Smooth muscle cell (in vitro differentiated cells): ENCODE data around the gene CNTN2. TPM values are rescaled to one million over a fixed set of nuclear protein-coding genes. Genes with fewer than 3 reads are reported as not detected.

Experiments
- DNase-seq: peaks from one replicate; lab custom pipeline; 2025; ENCODE audit not compliant: unreplicated experiment; lab: John Stamatoyannopoulos, UW
- H2AFZ ChIP-seq: fragments of 200-600 bp; sonication (generic); 2 replicates; pipeline ENCODE4 v1.6.0; 2016; ENCODE audit warnings: antibody characterized with exemption, low read depth, mild to moderate bottlenecking
- H3F3A ChIP-seq: fragments of 200-600 bp; sonication (generic); 2 replicates; pipeline ENCODE4 v1.6.0; 2017; ENCODE audit warnings: antibody characterized with exemption, low read depth
- H3K27ac ChIP-seq: fragments of 200-600 bp; sonication (generic); 2 replicates; pipeline ENCODE4 v1.5.1; 2016; ENCODE audit warnings: low read depth, mild to moderate bottlenecking
- H3K27me3 ChIP-seq: fragments of 200-600 bp; sonication (generic); 2 replicates; pipeline ENCODE4 v1.6.1; 2016; ENCODE audit warnings: low read depth, mild to moderate bottlenecking
- H3K36me3 ChIP-seq: fragments of 200-600 bp; sonication (generic); 2 replicates; pipeline ENCODE4 v1.5.1; 2016; ENCODE audit warnings: low read depth
- H3K4me1 ChIP-seq: fragments of 200-600 bp; sonication (generic); 2 replicates; pipeline ENCODE4 v1.5.1; 2016; ENCODE audit warnings: low read depth
- H3K4me2 ChIP-seq: fragments of 200-600 bp; sonication (generic); 2 replicates; pipeline ENCODE4 v1.6.0; 2016; ENCODE audit warnings: mild to moderate bottlenecking
- H3K4me3 ChIP-seq: fragments of 200-600 bp; sonication (generic); 2 replicates; pipeline ENCODE4 v1.5.1; 2016; ENCODE audit warnings: mild to moderate bottlenecking
- H3K79me2 ChIP-seq: fragments of 200-600 bp; sonication (generic); 2 replicates; pipeline ENCODE4 v1.6.0; 2016; ENCODE audit warnings: low read depth, mild to moderate bottlenecking
- H3K9ac ChIP-seq: fragments of 200-600 bp; sonication (generic); 2 replicates; pipeline ENCODE4 v1.6.0; 2016; ENCODE audit warnings: low read depth
- H3K9me3 ChIP-seq: fragments of 200-600 bp; sonication (generic); replicated peaks from 2 replicates; pipeline ENCODE4 v1.5.1; 2016; ENCODE audit warnings: low read depth
- H4K20me1 ChIP-seq: fragments of 200-600 bp; sonication (generic); 2 replicates; pipeline ENCODE4 v1.6.0; 2016; ENCODE audit warnings: low read depth
- whole genome bisulfite sequencing: methylation state at CpG from one replicate; pipeline ENCODE4 v1.1.7; 2016; ENCODE audit warnings: low lambda C conversion rate; 5-methylcytosine and 5-hydroxymethylcytosine counted together
- polyA plus RNA-seq: library from polyadenylated mRNA; unstranded; fragments of >200 nt; fragmentation: Nextera tagmentation; extraction: Ambion mirVana; gene quantifications from 2 replicates; pipeline ENCODE4 v1.2.1, GENCODE V29; 2016
- total RNA-seq: library from RNA; depleted of rRNA; stranded (reverse); fragments of >200 nt; gene quantifications from 2 replicates; pipeline ENCODE4 v1.2.3, GENCODE V29; 2014
- TF ChIP-seq, protein P1 (sequence below): fragments of 200-600 bp; sonication (generic); IDR thresholded peaks from 2 replicates; pipeline ENCODE4 v1.5.1; 2017; ENCODE audit warnings: borderline replicate concordance, mild to moderate bottlenecking, antibody characterized with exemption; ENCODE audit not compliant: insufficient read depth, poor library complexity, severe bottlenecking

Gene CNTN2
- total and polyA plus RNA-seq, 2 experiments from 2014 or later, result not detected

DNA sequence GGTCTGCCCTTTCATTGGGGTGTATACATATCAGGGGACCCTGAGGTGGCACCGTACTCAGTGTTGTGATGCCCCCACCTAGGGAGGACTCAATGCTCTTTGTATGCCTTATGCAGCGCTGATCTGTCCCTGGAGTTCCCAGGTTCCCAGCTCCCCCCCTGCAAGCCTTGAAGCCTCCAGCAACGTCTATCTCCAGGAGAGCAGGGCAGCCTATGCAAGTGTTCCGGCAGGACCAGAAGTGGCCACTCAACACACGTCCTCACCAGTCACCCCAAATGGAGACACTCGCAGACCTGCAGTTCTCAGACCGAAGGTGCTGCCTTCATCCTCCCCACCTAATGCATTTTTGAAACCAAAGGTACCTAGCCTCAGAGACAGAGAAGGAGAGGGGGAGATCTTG is 25.2 kb upstream of the CNTN2 start:
- Histone ChIP-seq H3K27me3 (peaks cover 12% of the 10 kb centered on the region), H3K36me3 (no peaks in the 10 kb centered on the region), H3K27ac (no peak overlapping the region), H3K9ac (no peak overlapping the region), H3K4me1 (peaks cover 14% of the 10 kb centered on the region), H3K9me3 (no peaks in the 10 kb centered on the region), H3K4me2 (no peak overlapping the region), H4K20me1 (no peaks in the 10 kb centered on the region), H3K79me2 (no peaks in the 10 kb centered on the region), H2AFZ (no peak overlapping the region), H3F3A (no peaks in the 10 kb centered on the region), H3K4me3 (no peak overlapping the region)
- TF ChIP-seq, protein P1, sequence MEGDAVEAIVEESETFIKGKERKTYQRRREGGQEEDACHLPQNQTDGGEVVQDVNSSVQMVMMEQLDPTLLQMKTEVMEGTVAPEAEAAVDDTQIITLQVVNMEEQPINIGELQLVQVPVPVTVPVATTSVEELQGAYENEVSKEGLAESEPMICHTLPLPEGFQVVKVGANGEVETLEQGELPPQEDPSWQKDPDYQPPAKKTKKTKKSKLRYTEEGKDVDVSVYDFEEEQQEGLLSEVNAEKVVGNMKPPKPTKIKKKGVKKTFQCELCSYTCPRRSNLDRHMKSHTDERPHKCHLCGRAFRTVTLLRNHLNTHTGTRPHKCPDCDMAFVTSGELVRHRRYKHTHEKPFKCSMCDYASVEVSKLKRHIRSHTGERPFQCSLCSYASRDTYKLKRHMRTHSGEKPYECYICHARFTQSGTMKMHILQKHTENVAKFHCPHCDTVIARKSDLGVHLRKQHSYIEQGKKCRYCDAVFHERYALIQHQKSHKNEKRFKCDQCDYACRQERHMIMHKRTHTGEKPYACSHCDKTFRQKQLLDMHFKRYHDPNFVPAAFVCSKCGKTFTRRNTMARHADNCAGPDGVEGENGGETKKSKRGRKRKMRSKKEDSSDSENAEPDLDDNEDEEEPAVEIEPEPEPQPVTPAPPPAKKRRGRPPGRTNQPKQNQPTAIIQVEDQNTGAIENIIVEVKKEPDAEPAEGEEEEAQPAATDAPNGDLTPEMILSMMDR, result no peak
- 86% methylated on average over 7 of the region's 7 CpGs for WGBS
- DNase-seq, result no peak

DNA sequence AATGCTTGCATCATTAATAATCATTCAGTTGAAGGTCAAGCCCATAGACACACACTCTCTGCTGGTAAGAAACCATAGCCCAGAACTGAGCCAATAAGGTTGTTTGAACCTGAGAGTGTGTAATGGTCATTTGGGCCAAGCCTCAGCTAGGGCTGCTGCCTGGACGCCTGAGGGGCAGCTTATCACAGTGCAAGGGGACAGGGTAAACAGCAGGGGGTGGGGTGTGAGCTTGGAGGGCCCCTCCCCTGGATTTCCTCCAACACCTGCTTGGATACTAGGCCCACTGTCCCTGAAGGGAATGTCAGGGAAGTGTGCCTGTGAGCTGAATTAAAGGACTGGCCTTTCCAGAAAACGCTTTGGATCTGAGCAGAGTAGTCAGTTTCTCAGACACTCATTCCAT is 24.6 kb upstream of the CNTN2 start:
- Histone ChIP-seq H2AFZ (no peak overlapping the region), H3K27ac (no peak overlapping the region), H3K9me3 (no peaks in the 10 kb centered on the region), H3K4me3 (no peak overlapping the region), H3K27me3 (peaks cover 12% of the 10 kb centered on the region), H3K36me3 (no peaks in the 10 kb centered on the region), H3K79me2 (no peaks in the 10 kb centered on the region), H3F3A (no peaks in the 10 kb centered on the region), H3K4me1 (peaks cover 12% of the 10 kb centered on the region), H3K4me2 (no peak overlapping the region), H4K20me1 (no peaks in the 10 kb centered on the region), H3K9ac (no peak overlapping the region)
- 79% methylated on average over 2 of the region's 2 CpGs for WGBS
- no peak for DNase-seq
- TF ChIP-seq, protein P1, result no peak

DNA sequence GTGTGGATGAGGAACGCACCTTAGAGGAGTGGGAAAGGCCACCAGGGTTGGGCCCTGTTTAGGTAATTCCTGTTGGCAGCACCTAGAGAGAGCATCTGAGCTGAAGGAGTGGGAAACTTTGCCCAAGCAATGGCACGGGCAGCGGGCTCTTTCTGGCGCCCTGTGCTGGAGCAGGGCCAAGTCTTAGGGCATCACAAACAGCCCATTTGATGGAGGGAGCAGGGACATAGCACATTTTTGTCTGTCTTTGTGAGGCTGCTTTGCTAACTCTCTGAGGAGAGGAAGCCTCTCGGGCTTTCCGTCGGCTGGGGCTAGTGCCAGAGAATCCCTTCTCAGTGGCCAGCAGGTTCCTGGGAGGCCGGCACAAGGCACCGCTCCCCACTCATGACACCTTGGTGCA is 22.5 kb upstream of the CNTN2 start:
- no peak for DNase-seq
- H3F3A ChIP-seq, result no peaks in the 10 kb centered on the region
- TF ChIP-seq, protein P1, result no peak
- peaks cover 12% of the 10 kb centered on the region for H3K27me3 ChIP-seq
- no peaks in the 10 kb centered on the region for H3K9me3 ChIP-seq
- H3K9ac ChIP-seq, result no peak overlapping the region
- H3K36me3 ChIP-seq, result no peaks in the 10 kb centered on the region
- H4K20me1 ChIP-seq, result no peaks in the 10 kb centered on the region
- no peaks in the 10 kb centered on the region for H3K79me2 ChIP-seq
- H3K27ac ChIP-seq, result no peak overlapping the region
- H3K4me2 ChIP-seq, result no peak overlapping the region
- WGBS, result 95% methylated on average over 9 of the region's 9 CpGs
- H2AFZ ChIP-seq, result no peak overlapping the region
- H3K4me1 ChIP-seq, result peaks cover 3% of the 10 kb centered on the region
- H3K4me3 ChIP-seq, result no peak overlapping the region

DNA sequence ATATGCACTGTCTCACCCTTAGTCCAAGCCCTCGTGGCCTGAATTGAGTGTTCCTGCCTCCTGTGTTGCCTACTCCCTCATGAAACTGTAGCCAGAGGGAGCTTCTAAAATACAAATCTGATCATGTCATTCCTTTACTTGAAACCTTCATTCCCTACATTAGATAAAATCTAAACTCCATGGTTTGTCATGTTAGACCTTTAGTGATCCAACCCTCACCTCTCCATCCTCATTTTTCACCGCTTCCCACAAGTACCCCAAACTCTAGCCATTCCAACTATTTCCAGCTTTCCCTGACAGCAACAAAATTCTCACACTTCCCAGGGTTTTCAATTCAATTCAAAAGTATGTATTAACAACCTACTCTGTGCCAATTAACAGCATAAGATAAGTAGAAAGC is 18.3 kb upstream of the CNTN2 start:
- no peak overlapping the region for H2AFZ ChIP-seq
- H3K4me1 ChIP-seq, result peaks cover 25% of the 10 kb centered on the region
- no peak overlapping the region for H3K4me2 ChIP-seq
- no peaks in the 10 kb centered on the region for H3K79me2 ChIP-seq
- no peak for DNase-seq
- no peaks in the 10 kb centered on the region for H3K36me3 ChIP-seq
- H3K27me3 ChIP-seq, result peaks cover 14% of the 10 kb centered on the region
- TF ChIP-seq, protein P1, result no peak
- H3K27ac ChIP-seq, result no peak overlapping the region
- WGBS, result 96% methylated on average over 2 of the region's 2 CpGs
- H3F3A ChIP-seq, result no peaks in the 10 kb centered on the region
- no peak overlapping the region for H3K9ac ChIP-seq
- no peaks in the 10 kb centered on the region for H4K20me1 ChIP-seq
- no peak overlapping the region for H3K4me3 ChIP-seq
- no peaks in the 10 kb centered on the region for H3K9me3 ChIP-seq
